HEK293 (cell line): ENCODE measurements around the gene NOLC1.

Experiments used
- BCL11B ChIP-seq: fragments of 450-650 bp; formaldehyde crosslinking; IDR thresholded peaks from 2 replicates; pipeline ENCODE4 v1.5.1; 2016; ENCODE audit warnings: low read depth, missing biosample characterization, missing genetic modification characterization
- GLIS2 ChIP-seq: fragments of 450-650 bp; formaldehyde crosslinking; IDR thresholded peaks from 2 replicates; pipeline ENCODE4 v1.5.1; 2016; ENCODE audit warnings: missing biosample characterization, missing genetic modification characterization
- INSM2 ChIP-seq: fragments of 450-650 bp; formaldehyde crosslinking; IDR thresholded peaks from 2 replicates; pipeline ENCODE4 v1.5.1; 2016; ENCODE audit warnings: missing biosample characterization, missing genetic modification characterization
- KLF16 ChIP-seq: fragments of 450-650 bp; formaldehyde crosslinking; IDR thresholded peaks from 2 replicates; pipeline ENCODE4 v1.5.1; 2017; ENCODE audit warnings: missing biosample characterization, missing genetic modification characterization
- KLF17 ChIP-seq: fragments of 450-650 bp; formaldehyde crosslinking; IDR thresholded peaks from 2 replicates; pipeline ENCODE4 v1.5.1; 2016; ENCODE audit warnings: missing biosample characterization, missing genetic modification characterization
- MZF1 ChIP-seq: fragments of 450-650 bp; formaldehyde crosslinking; IDR thresholded peaks from 2 replicates; pipeline ENCODE4 v1.5.1; 2017; ENCODE audit warnings: missing biosample characterization, missing genetic modification characterization, borderline replicate concordance
- PRDM1 ChIP-seq: fragments of 450-650 bp; formaldehyde crosslinking; IDR thresholded peaks from 2 replicates; pipeline ENCODE4; 2016; ENCODE audit warnings: missing biosample characterization, missing genetic modification characterization
- SCRT1 ChIP-seq: fragments of 450-650 bp; formaldehyde crosslinking; IDR thresholded peaks from 2 replicates; pipeline ENCODE4 v1.5.1; 2016; ENCODE audit warnings: missing biosample characterization, missing genetic modification characterization, borderline replicate concordance
- SCRT2 ChIP-seq: fragments of 450-650 bp; formaldehyde crosslinking; IDR thresholded peaks from 2 replicates; pipeline ENCODE4 v1.5.1; 2016; ENCODE audit warnings: missing biosample characterization, missing genetic modification characterization
- SP7 ChIP-seq: fragments of 450-650 bp; formaldehyde crosslinking; IDR thresholded peaks from 2 replicates; pipeline ENCODE4 v1.5.1; 2016; ENCODE audit warnings: missing biosample characterization, missing genetic modification characterization
- WT1 ChIP-seq: fragments of 450-650 bp; formaldehyde crosslinking; IDR thresholded peaks from 2 replicates; pipeline ENCODE4 v1.5.1; 2016; ENCODE audit warnings: missing biosample characterization, missing genetic modification characterization
- ZBTB10 ChIP-seq: fragments of 450-650 bp; formaldehyde crosslinking; IDR thresholded peaks from 2 replicates; pipeline ENCODE4 v1.5.1; 2016; ENCODE audit warnings: missing biosample characterization, missing genetic modification characterization
- ZBTB17 ChIP-seq: fragments of 450-650 bp; formaldehyde crosslinking; IDR thresholded peaks from 2 replicates; pipeline ENCODE4 v1.5.1; 2016; ENCODE audit warnings: missing biosample characterization, missing genetic modification characterization
- ZNF112 ChIP-seq: fragments of 450-650 bp; formaldehyde crosslinking; IDR thresholded peaks from 2 replicates; pipeline ENCODE4 v1.5.0; 2017; ENCODE audit warnings: missing biosample characterization, missing genetic modification characterization
- ZNF132 ChIP-seq: fragments of 450-650 bp; formaldehyde crosslinking; IDR thresholded peaks from 2 replicates; pipeline ENCODE4 v1.5.1; 2017; ENCODE audit warnings: missing biosample characterization, missing genetic modification characterization, borderline replicate concordance
- ZNF169 ChIP-seq: fragments of 450-650 bp; formaldehyde crosslinking; IDR thresholded peaks from 2 replicates; pipeline ENCODE4 v1.5.1; 2016; ENCODE audit warnings: missing biosample characterization, missing genetic modification characterization
- ZNF18 ChIP-seq: fragments of 450-650 bp; formaldehyde crosslinking; IDR thresholded peaks from 2 replicates; pipeline ENCODE4 v1.5.1; 2016; ENCODE audit warnings: missing biosample characterization, missing genetic modification characterization
- ZNF248 ChIP-seq: fragments of 450-650 bp; formaldehyde crosslinking; IDR thresholded peaks from 2 replicates; pipeline ENCODE4 v1.5.1; 2017; ENCODE audit warnings: missing biosample characterization, missing genetic modification characterization
- ZNF280C ChIP-seq: fragments of 450-650 bp; formaldehyde crosslinking; IDR thresholded peaks from 2 replicates; pipeline ENCODE4 v1.5.1; 2016; ENCODE audit warnings: missing biosample characterization, missing genetic modification characterization
- ZNF391 ChIP-seq: fragments of 450-650 bp; formaldehyde crosslinking; IDR thresholded peaks from 2 replicates; pipeline ENCODE4 v1.5.1; 2016; ENCODE audit warnings: low read depth, missing biosample characterization, missing genetic modification characterization, borderline replicate concordance
- ZNF394 ChIP-seq: fragments of 450-650 bp; formaldehyde crosslinking; IDR thresholded peaks from 2 replicates; pipeline ENCODE4 v1.5.1; 2016; ENCODE audit warnings: missing biosample characterization, missing genetic modification characterization, mild to moderate bottlenecking, moderate library complexity, borderline replicate concordance
- ZNF404 ChIP-seq: fragments of 450-650 bp; formaldehyde crosslinking; IDR thresholded peaks from 2 replicates; pipeline ENCODE4 v1.5.1; 2017; ENCODE audit warnings: missing biosample characterization, missing genetic modification characterization
- ZNF423 ChIP-seq: fragments of 450-650 bp; formaldehyde crosslinking; IDR thresholded peaks from 2 replicates; pipeline ENCODE4 v1.5.1; 2016; ENCODE audit warnings: missing biosample characterization, missing genetic modification characterization
- ZNF433 ChIP-seq: fragments of 450-650 bp; formaldehyde crosslinking; IDR thresholded peaks from 2 replicates; pipeline ENCODE4 v1.5.1; 2016; ENCODE audit warnings: missing biosample characterization, missing genetic modification characterization, low read depth
- ZNF549 ChIP-seq: fragments of 450-650 bp; IDR thresholded peaks from 2 replicates; pipeline ENCODE4 v1.5.1; 2018; ENCODE audit warnings: missing biosample characterization, missing genetic modification characterization, mild to moderate bottlenecking, inconsistent platforms, moderate library complexity
- ZNF571 ChIP-seq: fragments of 450-650 bp; formaldehyde crosslinking; IDR thresholded peaks from 2 replicates; pipeline ENCODE4 v1.5.0; 2017; ENCODE audit warnings: missing biosample characterization, missing genetic modification characterization
- ZNF629 ChIP-seq: fragments of 450-650 bp; formaldehyde crosslinking; IDR thresholded peaks from 2 replicates; pipeline ENCODE4 v1.5.1; 2017; ENCODE audit warnings: missing biosample characterization, missing genetic modification characterization
- ZNF654 ChIP-seq: fragments of 450-650 bp; formaldehyde crosslinking; IDR thresholded peaks from 2 replicates; pipeline ENCODE4 v1.5.1; 2016; ENCODE audit warnings: low read depth, missing biosample characterization, missing genetic modification characterization
- ZNF677 ChIP-seq: fragments of 450-650 bp; IDR thresholded peaks from 2 replicates; pipeline ENCODE4 v1.5.0; 2018; ENCODE audit warnings: missing biosample characterization, mild to moderate bottlenecking, missing genetic modification characterization, moderate library complexity
- ZNF776 ChIP-seq: fragments of 450-650 bp; formaldehyde crosslinking; IDR thresholded peaks from 2 replicates; pipeline ENCODE4 v1.5.0; 2017; ENCODE audit warnings: missing biosample characterization, missing genetic modification characterization, borderline replicate concordance
- ZNF830 ChIP-seq: fragments of 450-650 bp; IDR thresholded peaks from 2 replicates; pipeline ENCODE4 v1.5.0; 2018; ENCODE audit warnings: missing biosample characterization, missing genetic modification characterization, low read depth, mild to moderate bottlenecking, moderate library complexity
- ZNF843 ChIP-seq: fragments of 450-650 bp; formaldehyde crosslinking; IDR thresholded peaks from 2 replicates; pipeline ENCODE4 v1.5.1; 2016; ENCODE audit warnings: missing biosample characterization, missing genetic modification characterization
- ZSCAN30 ChIP-seq: fragments of 450-650 bp; IDR thresholded peaks from 2 replicates; pipeline ENCODE4 v1.5.1; 2018; ENCODE audit warnings: missing biosample characterization, mild to moderate bottlenecking, missing genetic modification characterization, moderate library complexity

Gene NOLC1

GRCh38 chr10:102135956-102136526 is 16.1 kb upstream of the NOLC1 start (continued):
- TF ChIP-seq ZNF248 (tag by site-specific recombination) (no peak), SCRT1 (tag by site-specific recombination) (peak; percentile 96), KLF16 (tag by site-specific recombination) (no peak), INSM2 (tag by site-specific recombination) (no peak), ZNF654 (tag by site-specific recombination) (no peak), ZBTB10 (tag by site-specific recombination) (no peak), ZNF433 (tag by site-specific recombination) (no peak), BCL11B (tag by site-specific recombination) (no peak), SCRT2 (tag by site-specific recombination) (peak; percentile 99), MZF1 (tag by site-specific recombination) (no peak), GLIS2 (tag by site-specific recombination) (no peak), ZNF571 (tag by site-specific recombination) (no peak), SP7 (tag by site-specific recombination) (peak; percentile 83), ZNF677 (tag by site-specific recombination) (no peak), ZNF776 (tag by site-specific recombination) (no peak), ZNF394 (tag by site-specific recombination) (no peak), KLF17 (tag by site-specific recombination) (peak; percentile 56; the same call in 1 of the 2 replicates), ZNF169 (no peak), ZNF629 (no peak), PRDM1 (tag by site-specific recombination) (0 out of 2 replicates have a peak, but pooled peaks have one; percentile 9), ZBTB17 (tag by site-specific recombination) (no peak), ZNF843 (tag by site-specific recombination) (no peak), ZSCAN30 (no peak), ZNF549 (tag by site-specific recombination) (no peak), ZNF423 (tag by site-specific recombination) (no peak), ZNF404 (no peak), ZNF18 (tag by site-specific recombination) (no peak), ZNF280C (no peak), ZNF830 (no peak), WT1 (tag by site-specific recombination) (no peak), ZNF112 (tag by site-specific recombination) (no peak), ZNF132 (tag by site-specific recombination) (no peak), ZNF391 (tag by site-specific recombination) (no peak)
